Esophagus mucosa (tissue), 1 donor: Measurements from ENCODE around the gene HIVEP2. TPM values are rescaled to one million over a fixed set of nuclear protein-coding genes. Genes with fewer than 3 reads are reported as not detected.

Experiments used
- ATAC-seq: fragments of 200-7000 bp; cut with Tn5 transposase; one replicate; pipeline ENCODE4 v1.9.1; 2020
- total RNA-seq: library from RNA; stranded (reverse); gene quantifications from one replicate; pipeline ENCODE4 v1.2.4, GENCODE V29; 2023
- donor health status: DM: yes; HTN: yes; CAD: no.

HIVEP2 gene
- total RNA-seq, 1 donor from 2014 or later, result 12.2 TPM

DNA sequence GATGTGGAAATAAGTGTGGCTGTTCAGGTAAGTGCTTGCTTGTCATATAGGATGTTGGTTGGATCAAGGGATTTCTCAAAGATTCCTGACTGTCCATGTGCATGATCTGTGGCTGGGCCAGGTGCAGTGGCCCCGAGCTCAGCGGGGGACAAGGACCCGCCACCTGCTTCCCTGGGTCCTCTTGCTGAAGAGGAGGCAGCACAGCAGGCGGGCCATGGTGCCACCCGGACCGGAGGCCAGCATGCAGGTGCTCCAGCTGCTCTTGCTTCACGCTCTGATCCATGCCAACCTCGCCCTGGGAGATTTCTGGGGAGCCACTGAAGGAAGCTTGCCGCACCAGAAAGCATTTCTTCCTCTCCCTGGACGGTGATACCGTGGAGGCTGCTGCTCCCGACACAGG is 173.8 kb downstream of the HIVEP2 start:
- ATAC-seq, result no peak

DNA sequence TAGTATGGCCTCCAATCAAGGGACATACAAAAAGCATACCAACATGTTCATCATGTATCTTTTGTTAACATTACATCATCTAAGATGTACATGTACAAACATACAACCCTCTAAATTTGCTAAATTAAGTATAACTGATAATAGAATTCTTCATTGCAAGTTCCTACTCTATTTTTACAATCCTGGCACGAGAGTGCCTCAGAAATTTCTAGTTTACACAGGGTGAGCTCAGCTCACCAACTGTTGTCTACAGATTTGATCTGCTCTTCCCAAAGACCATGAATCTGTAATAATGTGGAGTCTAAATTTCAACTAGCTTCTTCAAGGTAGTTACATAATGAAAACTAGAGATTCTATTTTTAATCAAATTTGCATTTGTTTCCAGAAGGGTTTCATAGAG is 179.7 kb downstream of the HIVEP2 start:
- no peak for ATAC-seq

DNA sequence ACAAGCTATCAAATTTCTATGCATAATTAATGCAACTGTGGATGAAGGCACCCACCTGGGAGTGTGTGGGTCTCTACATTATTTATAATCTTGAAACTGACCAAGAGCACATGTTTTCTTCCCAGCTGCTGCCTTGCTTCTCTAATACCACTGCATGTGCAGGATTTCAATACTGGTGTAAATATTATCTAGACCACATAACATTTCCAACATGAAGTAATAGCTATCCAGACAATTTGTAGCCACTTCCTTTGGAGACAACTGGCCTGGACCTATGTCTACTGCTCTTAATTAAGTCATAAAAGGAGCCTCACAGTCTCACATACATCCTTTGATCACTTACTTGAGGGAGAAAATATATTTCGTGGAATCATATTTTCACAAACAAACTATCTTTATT is 180.7 kb downstream of the HIVEP2 start:
- ATAC-seq, result no peak

DNA sequence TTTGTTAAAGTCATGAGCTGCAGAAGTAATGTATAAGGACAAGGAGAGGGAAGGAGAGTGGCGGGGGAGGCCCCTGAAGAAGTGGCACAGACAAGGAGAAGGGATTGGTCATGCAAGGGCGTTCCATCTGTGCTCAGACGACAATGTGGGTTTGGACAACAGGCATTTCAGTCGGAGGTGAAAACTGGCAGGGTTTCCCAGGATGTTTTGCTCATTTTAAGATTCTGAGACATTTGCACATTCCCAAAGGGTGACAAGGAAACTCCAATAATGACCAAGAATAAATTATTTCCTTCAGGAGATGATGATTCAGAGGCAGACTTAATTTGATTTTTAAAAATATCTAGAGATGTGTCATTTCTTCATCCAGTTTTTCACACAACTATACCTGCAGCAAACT is 181.8 kb downstream of the HIVEP2 start:
- no peak for ATAC-seq

DNA sequence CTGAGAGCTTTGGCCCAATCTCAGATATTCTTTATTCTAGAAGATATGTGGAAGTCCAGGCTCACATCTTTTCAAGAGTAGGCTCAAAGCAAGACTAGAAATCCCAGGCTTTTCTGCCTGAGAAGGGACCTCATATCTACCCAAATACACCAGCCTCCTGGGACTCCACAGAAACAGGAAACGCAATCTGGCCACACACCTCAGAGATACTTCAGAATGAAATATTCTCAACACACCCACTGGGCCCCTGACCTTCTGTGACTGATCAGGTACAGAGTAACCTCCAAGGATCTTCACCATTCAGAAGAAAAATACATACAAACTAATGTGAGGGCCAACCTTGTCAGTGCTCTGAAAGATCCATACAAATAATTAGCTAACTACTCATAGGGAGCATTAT is 183.2 kb downstream of the HIVEP2 start:
- no peak for ATAC-seq

DNA sequence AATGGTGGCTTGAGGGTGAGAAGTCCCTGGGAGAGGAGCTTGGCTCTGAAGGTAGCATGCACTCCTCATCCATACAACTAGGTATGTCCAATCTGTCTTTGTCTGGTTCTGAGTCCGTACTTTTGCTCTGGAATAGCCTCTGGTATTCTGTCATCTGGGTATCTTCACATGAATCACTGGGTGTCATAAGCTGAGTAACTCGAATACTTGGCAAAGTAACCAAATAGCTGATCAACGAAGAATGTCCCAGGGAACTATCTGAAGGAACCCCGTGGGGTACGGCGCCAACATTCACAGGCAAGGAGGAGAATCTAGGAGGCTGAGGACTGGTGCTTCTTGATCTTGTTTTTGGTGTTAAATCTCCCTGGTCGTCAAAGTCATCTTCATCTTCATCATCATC is 184.8 kb downstream of the HIVEP2 start:
- no peak for ATAC-seq

DNA sequence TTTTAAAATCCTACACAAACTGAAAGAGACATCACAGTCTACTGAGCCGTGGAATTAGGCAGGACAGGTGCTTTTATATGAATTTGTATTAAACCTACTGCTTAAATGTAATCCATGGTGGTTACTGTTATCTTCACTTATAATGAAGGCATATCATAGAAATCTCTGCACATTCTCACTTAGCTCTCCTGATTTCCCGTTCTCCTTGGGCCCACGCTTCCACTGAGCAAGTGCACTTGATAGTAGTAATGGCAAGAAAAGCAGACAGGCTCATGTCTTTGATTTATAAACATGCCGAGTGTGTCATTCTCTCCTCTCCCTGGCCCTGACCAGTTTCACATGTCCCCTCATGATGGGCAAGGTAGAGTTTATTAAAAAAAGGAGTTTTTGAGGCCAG is 186.3 kb downstream of the HIVEP2 start:
- no peak for ATAC-seq

DNA sequence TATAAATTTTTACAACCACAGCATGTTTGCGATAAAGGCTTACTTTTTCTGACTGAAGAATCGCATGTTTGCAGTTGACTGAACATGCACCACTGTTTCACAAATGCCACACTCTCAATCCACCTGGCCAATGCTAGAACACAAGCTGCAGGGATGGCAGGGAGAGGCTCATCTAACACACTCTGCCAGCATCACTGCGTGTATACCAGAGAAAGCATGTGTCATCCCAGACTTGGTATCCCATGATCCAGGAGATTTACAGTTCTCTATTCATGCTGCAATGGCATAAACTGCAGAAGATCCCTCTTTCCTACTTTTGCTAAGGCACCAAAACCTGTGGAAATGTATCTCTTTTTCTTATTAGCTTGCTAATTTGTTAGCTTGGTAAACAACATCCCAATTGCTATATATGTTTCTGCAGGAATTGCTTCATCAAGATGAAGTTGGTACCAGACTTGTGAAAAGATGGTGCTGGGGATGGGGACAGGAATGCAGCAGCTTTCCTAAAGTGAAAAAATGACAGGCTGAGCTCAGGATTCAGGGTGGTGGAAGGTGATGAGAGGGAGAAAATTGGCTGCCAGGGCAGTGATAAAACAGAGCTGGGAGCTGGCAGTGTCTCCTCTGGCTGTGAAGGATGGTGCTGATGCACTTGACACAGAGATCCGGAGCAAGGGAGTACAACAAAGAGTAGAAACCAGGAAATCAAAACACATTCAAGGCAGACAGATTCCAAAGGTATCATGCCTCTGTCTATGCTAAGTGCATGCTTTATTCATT is 186.9 kb downstream of the HIVEP2 start:
- ATAC-seq, result no peak

DNA sequence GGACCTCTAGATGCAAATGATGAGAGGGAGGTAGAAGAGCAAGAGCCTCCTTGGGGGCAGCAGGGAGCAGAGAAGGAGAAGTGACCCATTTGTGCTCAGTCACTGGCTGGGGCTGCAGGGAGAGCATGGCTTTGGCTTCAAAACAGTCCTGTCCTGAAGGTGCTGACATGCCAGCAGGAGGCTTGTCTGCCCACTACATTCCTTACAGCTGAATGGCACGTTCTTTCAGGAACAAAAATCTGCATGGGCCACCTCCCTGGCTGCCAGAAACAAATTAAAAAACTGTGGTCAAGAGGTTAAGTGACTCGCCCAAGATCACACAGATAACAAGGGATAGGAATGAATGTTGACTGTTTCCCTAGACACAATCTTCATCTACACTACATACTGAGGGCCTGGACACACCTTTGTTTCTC is 188.8 kb downstream of the HIVEP2 start:
- ATAC-seq, result peak; percentile 57

DNA sequence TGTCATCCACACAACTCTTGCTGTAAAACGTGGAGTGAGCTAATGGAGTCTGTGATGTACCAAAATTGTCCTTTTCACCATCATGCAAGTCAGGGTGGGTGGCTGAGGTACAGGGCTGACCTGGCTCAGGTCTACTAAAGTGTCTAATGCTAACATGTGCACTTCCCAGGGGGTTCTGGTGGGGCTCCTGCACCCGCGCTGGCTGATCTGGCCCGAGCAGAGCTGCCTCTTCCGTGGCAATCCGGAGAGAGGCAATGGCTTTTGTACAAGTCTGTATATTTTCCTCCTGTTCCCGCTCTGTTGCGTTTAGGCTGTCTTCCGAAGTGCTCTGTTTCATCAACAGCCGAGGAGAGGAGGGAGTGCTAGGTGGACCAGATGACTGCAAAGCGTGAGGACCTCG is 191.8 kb downstream of the HIVEP2 start:
- no peak for ATAC-seq

DNA sequence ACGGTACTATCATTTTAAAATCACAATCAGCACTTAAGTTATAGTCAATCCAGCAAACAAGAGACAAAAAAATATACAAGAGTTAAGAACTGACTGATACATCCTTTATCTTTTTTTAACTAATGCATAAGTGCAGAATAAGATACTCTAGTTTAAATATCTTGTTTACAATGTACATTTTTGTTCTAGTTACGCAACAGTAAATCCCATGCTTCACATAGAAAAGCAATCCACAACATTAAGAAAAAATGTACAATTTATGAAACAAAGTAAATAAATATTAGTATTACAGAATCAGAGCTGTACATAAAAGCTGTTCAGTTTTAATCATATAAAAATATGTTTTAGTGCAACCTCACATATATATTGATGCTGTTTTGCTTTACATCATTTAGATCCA is 192.6 kb downstream of the HIVEP2 start:
- ATAC-seq, result no peak

DNA sequence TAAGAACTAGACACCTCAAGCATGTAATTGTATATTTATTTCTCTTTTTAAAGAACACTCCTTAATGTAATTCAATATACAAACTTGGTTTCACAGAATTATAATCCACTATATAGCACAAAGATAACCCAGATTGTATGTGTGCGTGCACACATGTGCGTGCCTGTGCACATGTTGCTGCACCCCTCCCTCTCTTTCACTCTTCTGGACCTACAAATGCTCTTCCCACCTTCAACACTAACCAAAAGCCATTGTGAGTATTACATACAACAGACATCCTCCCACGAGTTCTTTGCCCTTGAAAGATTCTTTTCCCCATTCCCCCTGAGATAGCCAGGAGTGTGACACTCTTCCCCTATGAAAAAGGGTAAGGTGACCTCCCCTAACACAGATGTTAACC is 193.5 kb downstream of the HIVEP2 start:
- no peak for ATAC-seq

DNA sequence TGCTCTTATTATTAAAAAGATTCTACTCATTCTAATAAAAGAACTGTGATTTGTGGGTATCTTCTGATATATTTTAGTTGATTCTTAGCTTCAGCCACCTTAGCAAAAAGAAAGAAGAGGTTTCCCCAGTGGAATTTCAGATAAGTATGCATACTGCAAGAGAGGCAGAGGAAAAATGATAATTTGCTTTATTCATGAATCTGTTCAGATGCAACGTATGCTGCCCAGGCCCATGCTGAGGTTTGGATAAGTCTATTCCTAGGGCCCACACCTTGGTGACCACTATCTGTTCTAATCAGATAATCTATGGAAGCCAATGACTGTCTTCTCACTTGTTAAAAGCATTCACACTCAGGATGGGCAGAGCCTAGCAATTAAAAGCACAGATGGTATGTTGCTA is 194.0 kb downstream of the HIVEP2 start:
- no peak for ATAC-seq

DNA sequence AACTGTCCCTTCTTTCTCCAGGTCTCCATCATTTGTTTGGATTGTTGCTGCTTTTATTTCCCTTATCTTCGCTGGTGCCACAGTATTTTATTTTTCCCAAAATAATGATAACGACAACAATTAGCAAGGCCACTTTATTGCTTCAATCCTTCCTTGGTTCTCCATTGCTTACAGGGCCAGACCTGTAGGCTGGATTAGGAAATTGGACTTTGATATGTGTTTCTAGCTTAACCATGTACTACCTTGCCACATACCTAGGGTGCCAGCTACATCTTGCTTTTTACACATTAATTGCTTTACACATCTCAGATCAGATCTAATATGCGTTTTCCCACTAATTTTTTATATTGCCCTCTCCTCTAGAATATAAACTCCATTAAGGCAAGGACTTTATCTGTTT is 195.4 kb downstream of the HIVEP2 start:
- no peak for ATAC-seq

DNA sequence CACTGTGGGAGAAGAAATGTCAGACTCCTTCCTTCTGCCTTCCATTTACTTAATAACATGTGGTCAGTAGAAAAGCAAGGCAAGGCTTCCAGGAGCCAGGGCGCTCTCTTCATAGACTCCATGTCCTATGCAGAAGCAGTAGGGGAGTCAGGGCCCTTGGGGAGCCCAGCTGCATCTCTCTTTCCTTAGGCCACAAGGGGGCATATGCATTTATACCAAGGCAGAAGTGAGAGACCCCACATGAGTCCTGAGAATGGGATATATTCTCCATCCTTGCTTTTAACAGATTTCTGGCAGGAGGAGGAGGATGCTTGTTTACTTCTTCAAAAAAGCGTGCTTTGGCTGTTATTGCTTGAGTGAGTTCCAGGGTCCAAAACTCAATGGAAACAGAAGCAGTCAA is 198.5 kb downstream of the HIVEP2 start:
- ATAC-seq, result no peak

DNA sequence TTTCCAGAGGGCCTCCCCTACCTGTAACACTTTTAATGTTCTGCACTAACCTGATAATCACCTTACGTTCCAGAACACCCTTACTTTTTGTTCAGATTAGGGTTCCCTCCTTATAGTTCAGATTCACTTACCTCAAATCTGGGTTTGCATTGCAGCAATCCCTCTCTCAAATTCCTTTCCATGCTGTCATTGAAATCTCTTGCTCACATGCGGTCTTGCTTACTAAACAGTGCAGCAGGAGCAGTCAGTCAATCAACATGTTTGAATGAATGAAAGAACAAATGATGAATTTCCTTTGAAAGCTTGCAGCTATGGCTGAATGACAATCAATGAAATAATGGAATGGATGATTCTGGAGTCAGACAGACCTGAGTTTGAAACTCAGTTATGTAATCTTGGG is 200.1 kb downstream of the HIVEP2 start:
- ATAC-seq, result no peak

DNA sequence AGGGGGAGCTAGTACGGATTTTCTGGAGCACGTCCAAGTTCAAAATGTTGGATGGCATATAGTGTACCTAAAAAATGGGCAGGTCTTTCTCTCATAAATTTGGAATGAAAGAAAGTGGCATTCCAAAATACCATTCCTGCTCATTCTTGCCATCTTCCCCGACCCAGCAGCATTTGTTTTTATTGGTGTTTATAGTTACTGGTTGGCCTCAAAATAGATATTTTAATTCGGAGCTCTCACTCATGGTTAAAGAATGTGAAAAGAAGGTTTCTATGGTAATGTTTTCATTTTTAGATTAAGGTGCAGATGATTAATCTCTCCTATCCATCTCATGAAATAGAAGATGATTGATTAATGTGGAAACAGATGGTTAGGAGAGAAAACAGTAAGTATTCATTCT is 204.5 kb downstream of the HIVEP2 start:
- no peak for ATAC-seq

DNA sequence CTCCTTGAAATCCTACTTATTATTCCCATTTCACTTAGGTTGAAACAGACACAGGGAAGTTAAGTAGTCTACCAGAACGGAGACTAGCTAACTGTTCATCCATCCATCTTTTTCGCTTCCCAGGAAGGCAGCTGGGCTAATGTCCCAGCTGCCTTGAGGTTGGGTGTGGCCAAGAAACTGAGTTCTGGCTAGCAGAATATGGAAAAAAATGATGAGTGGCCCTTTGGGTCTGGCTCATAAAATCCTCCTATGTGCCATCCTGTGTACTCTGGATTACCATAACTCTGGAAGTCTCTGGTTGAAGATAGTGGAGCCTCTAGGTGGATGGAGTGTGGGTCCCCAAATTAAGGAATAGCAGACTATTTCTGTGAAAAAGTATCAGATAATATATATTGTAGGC is 206.2 kb downstream of the HIVEP2 start:
- no peak for ATAC-seq

DNA sequence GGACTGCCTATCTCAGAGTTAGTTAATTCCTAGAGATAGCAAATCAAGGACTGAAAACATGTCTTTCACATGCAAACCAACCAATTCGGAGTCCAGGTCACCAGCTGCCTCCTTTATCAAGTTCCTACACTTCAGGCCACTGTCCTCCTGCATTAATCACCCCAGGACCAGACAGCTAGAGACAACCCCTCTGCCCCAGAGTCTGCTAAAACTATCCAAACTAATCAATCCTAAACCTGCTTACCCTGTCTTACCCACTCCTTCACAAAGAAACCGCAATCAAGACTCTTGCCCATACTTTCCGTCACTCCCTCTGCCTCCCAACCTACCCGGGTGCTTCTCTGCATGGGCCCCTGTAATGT is 207.0 kb downstream of the HIVEP2 start:
- no peak for ATAC-seq

DNA sequence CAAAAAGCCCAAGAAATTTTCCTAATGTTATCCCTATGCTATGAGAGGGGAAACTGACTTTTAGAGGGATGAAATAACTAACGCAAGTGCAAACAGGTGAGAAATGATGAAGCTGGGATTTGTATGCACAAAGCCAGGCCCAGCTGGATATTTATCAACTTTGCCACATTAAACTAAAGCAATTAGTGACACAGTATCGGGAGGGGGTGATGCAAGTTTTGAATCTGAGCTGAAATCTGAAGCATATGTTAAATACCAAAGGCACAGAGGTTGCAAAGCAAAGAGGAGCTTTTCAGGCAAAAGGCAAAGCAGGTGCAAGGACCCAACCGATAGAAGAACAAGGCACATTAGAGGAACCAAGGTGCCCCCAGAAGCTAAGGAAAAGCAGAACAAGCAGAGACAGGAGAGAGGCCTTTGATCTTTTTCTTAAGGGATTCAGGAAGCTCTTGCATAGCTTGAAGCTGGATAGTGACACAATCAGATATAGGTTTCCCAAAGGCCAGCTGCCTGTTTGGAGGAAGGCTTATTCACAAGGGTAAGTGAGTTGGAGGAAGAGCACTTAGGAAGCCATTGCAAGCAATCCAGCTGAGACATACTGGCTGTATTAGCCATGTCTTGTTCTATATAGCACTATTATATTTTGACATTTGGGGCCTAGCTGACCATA is 207.5 kb downstream of the HIVEP2 start:
- ATAC-seq, result peak; percentile 77

DNA sequence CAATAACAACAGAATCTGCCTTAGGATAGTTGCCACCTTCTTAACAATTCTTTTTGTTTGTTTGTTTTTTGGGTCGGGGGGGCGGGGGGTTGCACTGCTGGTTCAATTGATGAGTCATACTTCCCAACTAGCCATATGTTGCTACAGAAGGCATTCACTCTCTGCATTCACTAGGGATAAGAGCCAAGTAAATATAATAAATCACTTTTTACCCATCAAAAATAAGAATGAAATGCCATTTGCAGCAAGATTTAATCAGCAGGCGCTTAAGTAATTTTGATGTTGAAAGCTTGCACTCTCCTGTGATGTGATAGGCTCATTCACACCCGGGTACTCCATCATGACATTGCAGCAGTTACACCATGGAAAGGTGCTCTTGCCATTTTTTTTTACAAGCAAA is 209.8 kb downstream of the HIVEP2 start:
- ATAC-seq, result no peak

DNA sequence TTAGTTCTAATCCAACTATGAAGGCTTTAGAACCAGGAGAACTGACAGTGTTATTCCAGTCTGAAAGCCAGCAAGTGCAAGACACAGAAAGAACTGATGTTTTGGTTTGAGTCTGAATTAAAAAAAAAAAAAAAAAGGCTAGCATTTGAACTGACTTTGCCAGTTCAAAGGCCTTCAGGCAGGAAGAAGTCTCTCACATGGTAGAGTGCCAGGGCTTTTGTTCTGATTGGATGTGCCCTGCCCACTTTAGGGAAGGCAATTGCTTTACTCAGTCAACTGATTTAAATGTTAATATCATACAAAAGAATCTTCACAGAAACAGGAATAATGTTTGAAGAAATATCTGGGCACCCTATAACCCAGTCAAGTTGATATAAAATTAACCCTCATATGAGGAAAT is 212.2 kb downstream of the HIVEP2 start:
- peak; percentile 40 for ATAC-seq

DNA sequence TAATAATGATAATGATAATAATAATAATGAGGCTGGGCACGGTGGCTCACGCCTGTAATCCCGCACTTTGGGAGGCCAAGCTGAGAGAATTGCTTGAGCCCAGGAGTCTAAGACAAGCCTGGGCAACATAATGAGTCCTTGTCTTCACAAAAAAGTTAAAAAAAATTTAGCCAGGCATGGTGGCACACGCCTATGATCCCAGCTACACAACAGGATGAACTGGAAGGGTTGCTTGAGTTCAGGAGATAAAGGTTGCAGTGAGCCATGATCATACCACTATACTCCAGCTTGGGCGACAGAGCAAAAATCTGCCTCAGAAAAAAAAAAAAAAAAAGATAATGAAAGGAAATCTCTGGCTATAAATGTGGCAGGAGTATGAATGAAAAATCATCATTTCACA is 213.4 kb downstream of the HIVEP2 start:
- peak; percentile 83 for ATAC-seq

DNA sequence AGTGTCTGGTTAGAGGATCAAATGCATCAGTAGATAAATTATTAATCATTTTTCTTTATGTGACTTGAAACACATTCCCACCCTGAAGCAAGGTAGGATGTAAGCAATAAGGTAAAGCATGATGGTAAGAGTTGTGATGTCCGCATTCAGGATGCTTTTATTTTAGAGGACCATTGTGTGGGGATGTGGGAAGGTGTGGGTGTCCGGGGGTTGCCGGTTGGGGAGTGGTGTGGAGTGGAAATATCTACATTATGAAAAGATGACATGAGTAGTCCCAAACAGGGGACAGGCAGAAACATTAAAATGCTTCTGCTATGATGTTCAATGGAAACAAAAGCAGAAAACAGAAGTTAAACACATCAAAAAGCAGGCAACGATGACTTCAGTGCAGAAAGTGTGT is 215.4 kb downstream of the HIVEP2 start:
- ATAC-seq, result no peak
